Small intestine (tissue), 7 donors: ENCODE data around the gene CCDC34. TPM values are rescaled to one million over a fixed set of nuclear protein-coding genes. Genes with fewer than 3 reads are reported as not detected.

ENCODE experiments used
- DNase-seq, 2 donors: peaks; one replicate each; pipeline versions ENCODE4 v3.0.0 to v3.0.0-alpha.2; 2013
- FAIRE-seq: peaks from 2 replicates; lab custom pipeline; 2012; peaks lifted over from hg19 to GRCh38; lab: Jason Lieb, UNC
- H3K27ac ChIP-seq, 3 donors: one replicate each; pipeline ENCODE4 v1.5.1; 2013; ENCODE audit warnings: low read length in 2 of 3, mild to moderate bottlenecking in 2 of 3, control low read depth in 1 of 3, inconsistent platforms in 1 of 3, low read depth in 1 of 3, moderate library complexity in 1 of 3
- H3K27me3 ChIP-seq, 3 donors: one replicate each; pipeline ENCODE4 v1.6.1; 2013; ENCODE audit warnings: low read length in 3 of 3, inconsistent platforms in 1 of 3; ENCODE audit not compliant: control insufficient read depth in 3 of 3, insufficient read depth in 3 of 3
- H3K36me3 ChIP-seq, 3 donors: one replicate each; pipeline ENCODE4 v1.6.1; 2013; ENCODE audit warnings: low read length in 3 of 3, inconsistent platforms in 1 of 3, low read depth in 1 of 3, mild to moderate bottlenecking in 1 of 3, moderate library complexity in 1 of 3; ENCODE audit not compliant: control insufficient read depth in 3 of 3, insufficient read depth in 2 of 3
- H3K4me1 ChIP-seq, 3 donors: one replicate each; pipeline ENCODE4 v1.6.1; 2013; ENCODE audit warnings: low read length in 2 of 3, inconsistent platforms in 1 of 3, low read depth in 1 of 3, mild to moderate bottlenecking in 1 of 3, moderate library complexity in 1 of 3; ENCODE audit not compliant: control insufficient read depth in 3 of 3, insufficient read depth in 2 of 3
- H3K4me3 ChIP-seq, 3 donors: one replicate each; pipeline ENCODE4 v1.5.1; 2013; ENCODE audit warnings: low read length in 3 of 3, control low read depth in 1 of 3, inconsistent platforms in 1 of 3, low read depth in 1 of 3, mild to moderate bottlenecking in 1 of 3, moderate library complexity in 1 of 3
- H3K9me3 ChIP-seq, 2 donors: one replicate each; pipeline ENCODE4 v1.6.1; 2013; ENCODE audit warnings: low read depth in 1 of 2, low read length in 1 of 2; ENCODE audit not compliant: control insufficient read depth in 2 of 2, insufficient read depth in 1 of 2
- WGBS, 3 donors: extraction: QIAGEN DNeasy Blood & Tissue Kit; methylation state at CpG; one replicate each; pipeline ENCODE4 v1.1.7; 2013; 5-methylcytosine and 5-hydroxymethylcytosine counted together
- polyA plus RNA-seq, 4 donors: library from polyadenylated mRNA; stranded (reverse) in 3 of 4; unstranded in 1 of 4; fragments of 200-250 nt in 3 of 4; fragments of 120-200 nt in 1 of 4; gene quantifications; one replicate each; pipeline versions ENCODE4 v1.2.1 to v1.2.3, GENCODE V29; 2013
- donor health status: healthy with polysubstance abuse.
- donor health status: control.
- donor health status: control.
- donor health status: Bipolar disorder and iron deficiency.
- donor health status: healthy.

Gene CCDC34
- polyA plus RNA-seq, 4 donors = 6.2 to 32.6 (median 11.9) TPM

DNA sequence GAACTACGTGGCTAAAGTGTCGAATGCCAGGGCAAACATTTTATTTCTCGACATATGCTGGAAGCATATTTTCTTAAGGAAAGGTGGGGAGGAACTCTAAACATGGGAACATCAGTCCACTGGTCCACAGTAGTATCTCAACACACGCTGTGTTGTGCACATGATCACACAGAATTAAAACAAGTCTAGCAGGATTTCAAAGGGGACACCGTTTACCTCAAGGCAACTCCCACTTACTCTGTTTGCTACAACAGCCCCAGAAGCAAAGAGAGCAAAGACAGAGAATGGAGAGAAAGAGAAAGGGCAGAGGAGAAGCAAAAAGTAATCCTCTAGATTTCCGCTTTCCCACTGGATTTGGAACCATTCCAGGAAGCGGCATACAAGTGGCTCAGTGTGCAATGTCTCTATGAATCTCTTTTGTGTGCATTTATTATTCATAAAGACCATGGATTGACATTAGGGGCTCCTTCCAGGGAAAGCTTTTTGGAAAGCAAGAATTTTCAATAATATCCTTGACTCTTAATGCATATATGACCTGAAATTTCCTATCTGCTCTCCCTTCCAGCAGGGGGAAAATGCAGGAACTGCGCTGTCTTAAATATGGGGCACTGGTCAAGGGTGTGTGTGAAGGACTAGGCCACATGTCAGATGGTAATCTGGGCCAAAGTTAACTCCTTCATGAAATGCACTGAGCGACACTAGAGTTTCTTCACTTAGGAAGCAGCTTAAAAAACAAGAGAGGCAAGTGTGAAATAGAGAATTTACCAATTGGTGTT lies 34.8 kb upstream of the CCDC34 start:
- Histone ChIP-seq H3K4me1 (peaks cover 4 to 54% (median 13%) of the 10 kb centered on the region in 3 donors), H3K27me3 (no peaks in the 10 kb centered on the region), H3K36me3 (no peaks in the 10 kb centered on the region), H3K9me3 (no peaks in the 10 kb centered on the region), H3K27ac (peak overlapping the region in 1 of 3 donors; percentile 77), H3K4me3 (no peak overlapping the region)
- FAIRE-seq = no peak
- WGBS, 3 donors = 51 to 70% (median 64%) methylated on average over 9 of the region's 9 CpGs
- peak; percentile 30 to 45 for DNase-seq

DNA sequence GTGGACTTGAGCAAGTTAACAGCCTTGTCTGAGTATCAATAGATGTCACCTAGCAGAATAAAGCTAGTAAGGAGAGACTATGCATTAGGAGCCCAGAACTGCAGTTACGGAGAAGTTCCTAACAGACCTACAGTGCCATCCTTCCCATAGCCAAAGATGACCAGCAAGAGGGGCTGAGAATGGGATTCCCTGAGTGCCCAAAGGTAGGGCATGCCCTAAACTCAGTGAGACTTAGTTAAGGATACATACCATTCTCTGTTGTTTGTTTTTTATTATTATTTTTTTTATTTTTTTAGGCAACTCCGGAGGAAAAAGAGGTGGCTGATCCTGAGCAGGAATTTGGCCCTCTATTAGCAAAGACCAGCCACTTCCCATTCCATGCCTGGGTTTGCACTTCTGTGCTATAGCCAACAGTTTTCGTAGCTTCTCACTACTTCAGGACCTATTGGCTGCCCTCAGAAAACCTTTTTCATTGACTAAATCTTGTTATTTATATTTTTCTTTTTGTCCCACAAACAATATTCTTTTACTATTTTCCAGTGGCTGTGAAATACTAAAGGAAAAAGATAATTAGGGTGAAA lies 33.3 kb upstream of the CCDC34 start:
- H3K36me3 ChIP-seq = no peaks in the 10 kb centered on the region
- H3K9me3 ChIP-seq = no peaks in the 10 kb centered on the region
- H3K4me3 ChIP-seq = peak overlapping the region in 1 of 3 donors; percentile 1
- peaks cover 9 to 62% (median 11%) of the 10 kb centered on the region in 3 donors for H3K4me1 ChIP-seq
- no peaks in the 10 kb centered on the region for H3K27me3 ChIP-seq
- FAIRE-seq (no peak), DNase-seq (no peak)
- H3K27ac ChIP-seq = peak overlapping the region; percentile 37 to 77 (median 67)
- WGBS, 3 donors = 21 to 55% (median 28%) methylated on average over 3 of the region's 3 CpGs

DNA sequence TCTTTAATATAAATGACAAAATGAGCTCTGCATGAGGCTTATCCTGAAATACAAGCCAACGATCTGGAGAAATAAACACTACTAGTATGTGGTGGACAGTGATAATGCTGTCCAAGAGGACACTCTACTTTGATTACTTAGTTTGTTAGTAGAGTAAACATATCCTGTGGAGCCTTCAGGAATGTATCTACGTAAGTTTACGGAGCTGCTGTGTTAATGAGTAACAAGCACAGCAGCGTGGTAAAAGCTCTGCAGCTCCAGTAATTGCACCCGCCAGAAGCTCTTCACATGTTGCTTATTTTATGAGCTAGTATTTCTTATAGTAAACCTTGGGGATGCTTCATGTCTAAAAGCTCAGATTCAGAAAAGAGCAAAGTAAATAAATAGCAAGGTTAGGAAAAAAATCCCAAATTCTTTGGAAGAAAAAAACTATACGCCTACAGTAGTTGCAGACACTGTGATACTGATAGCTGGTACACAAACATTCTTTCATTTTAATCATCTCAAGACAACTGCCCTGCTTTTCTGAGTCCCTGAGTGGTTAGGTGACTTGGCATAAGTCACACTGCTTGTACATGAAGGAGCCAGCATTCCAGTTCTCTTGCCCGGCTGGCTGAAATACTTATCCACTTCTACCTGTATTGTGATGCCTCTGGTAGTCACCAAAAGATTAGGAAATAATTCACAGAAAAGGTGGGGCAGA lies 32.7 kb upstream of the CCDC34 start:
- peak; percentile 89 to 91 for DNase-seq
- FAIRE-seq = no peak
- peaks cover 9 to 65% (median 11%) of the 10 kb centered on the region in 3 donors for H3K4me1 ChIP-seq
- no peaks in the 10 kb centered on the region for H3K9me3 ChIP-seq
- WGBS, 3 donors = 12 to 41% (median 27%) methylated on average over 7 of the region's 7 CpGs
- peak overlapping the region; percentile 37 to 77 (median 67) for H3K27ac ChIP-seq
- no peaks in the 10 kb centered on the region for H3K27me3 ChIP-seq
- H3K36me3 ChIP-seq = no peaks in the 10 kb centered on the region
- peak overlapping the region in 2 of 3 donors; percentile 1 to 2 for H3K4me3 ChIP-seq

DNA sequence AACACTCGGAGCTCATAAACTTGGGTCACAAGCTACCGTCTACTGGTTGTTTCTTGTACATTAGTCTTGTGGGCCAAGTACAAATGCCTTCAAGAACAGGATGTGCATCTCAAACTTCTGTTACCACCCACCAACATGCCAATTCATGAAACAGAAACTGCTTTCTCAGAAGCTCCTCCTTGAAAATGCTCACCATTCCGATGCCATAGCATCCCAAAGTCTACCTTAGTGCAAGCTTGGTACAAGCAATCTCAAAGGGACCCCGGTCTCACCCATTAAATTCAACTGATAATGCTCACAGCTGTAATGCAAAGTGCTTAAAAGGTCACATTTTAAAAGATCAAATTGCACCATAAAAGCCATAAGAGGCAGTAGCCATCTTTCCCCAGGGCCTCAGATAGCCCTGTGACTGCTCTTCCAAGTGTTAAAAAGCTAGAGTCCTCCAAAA lies 31.8 kb upstream of the CCDC34 start:
- no peak for FAIRE-seq
- H3K27ac ChIP-seq = peak overlapping the region in 1 of 3 donors; percentile 77
- no peaks in the 10 kb centered on the region for H3K9me3 ChIP-seq
- H3K36me3 ChIP-seq = no peaks in the 10 kb centered on the region
- DNase-seq = peak in 1 of 2 donors; percentile 73
- H3K4me1 ChIP-seq = peaks cover 9 to 69% (median 11%) of the 10 kb centered on the region in 3 donors
- H3K4me3 ChIP-seq = no peak overlapping the region
- no peaks in the 10 kb centered on the region for H3K27me3 ChIP-seq
- 63 to 65% (median 63%) methylated on average over 4 of the region's 4 CpGs for WGBS, 3 donors

DNA sequence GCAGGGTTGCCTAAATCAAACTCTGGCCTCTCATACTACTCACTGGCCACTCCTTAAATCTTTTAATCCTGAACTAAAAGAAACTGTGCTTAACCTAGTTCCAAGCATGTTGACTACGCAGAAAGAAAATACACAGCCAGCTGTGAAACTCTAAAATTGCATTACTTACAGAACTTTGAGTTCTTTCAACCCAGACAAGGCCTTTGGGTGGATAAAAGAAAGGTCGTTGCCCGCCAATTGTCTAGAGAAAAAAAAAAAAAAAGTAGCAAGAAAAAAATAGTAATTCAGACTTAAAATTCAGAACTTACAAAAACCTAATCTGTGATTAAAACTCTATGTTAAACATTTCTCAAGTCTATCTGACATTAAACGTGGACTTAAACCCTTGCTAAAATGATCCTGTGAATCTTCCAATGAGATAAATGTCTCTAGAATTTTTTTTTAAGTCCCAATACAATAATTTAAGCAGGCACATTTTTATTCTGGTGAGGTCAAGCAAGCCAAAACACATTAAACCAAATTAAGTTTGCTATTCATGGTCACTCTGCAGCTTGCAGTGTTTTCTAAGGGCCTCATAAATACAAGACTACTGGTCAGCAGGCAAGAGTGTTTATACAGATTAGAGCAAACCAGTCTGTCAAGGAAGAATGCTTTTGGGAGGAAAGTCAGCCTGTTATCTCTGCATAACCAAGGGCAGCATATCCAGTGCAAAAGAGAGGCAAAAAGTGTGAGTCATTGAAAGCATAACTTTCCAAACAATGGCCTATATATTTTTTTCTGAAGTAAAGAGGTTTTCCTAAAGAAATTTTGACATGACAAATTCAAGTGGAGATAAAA lies 29.5 kb upstream of the CCDC34 start:
- FAIRE-seq = no peak
- H3K36me3 ChIP-seq = no peaks in the 10 kb centered on the region
- H3K27me3 ChIP-seq = no peaks in the 10 kb centered on the region
- WGBS, 3 donors = 48 to 65% (median 56%) methylated on average over 4 of the region's 4 CpGs
- H3K27ac ChIP-seq = peak overlapping the region in 2 of 3 donors; percentile 11 to 68
- peaks cover 8 to 62% (median 11%) of the 10 kb centered on the region in 3 donors for H3K4me1 ChIP-seq
- DNase-seq = peak; percentile 46 to 56
- no peaks in the 10 kb centered on the region for H3K9me3 ChIP-seq
- no peak overlapping the region for H3K4me3 ChIP-seq

DNA sequence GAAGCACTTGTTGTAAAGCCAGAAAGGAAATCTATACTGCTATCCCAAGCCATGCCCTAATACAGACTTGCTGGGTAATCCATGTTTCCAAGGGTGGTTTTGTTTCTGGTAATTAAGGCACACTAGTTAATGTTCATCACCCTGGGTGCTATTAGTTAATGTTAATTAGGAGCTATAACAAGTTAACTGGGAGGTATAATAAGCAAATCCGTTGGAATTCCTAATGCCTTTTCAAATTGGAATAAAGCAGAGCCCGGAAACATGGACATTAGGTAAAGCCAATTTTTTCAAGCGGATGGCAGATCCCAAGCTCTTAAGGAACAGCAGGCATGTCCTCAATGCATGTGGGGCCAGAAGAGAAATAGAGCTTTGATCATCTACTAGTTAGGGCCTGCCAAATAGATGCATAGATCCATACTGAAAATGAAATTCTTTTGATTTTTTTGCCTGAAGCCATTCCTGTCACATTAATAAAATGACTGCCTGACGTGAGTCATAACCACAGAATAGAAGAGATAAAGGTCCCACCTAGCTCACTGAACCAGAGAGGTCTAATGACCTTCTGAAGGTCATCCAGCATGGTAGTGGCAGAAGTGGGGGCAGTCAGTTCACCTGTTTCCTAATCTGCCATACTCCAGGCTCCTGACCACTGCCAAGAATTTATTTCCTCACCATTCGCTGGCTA lies 28.5 kb upstream of the CCDC34 start:
- Histone ChIP-seq H3K27me3 (no peaks in the 10 kb centered on the region), H3K27ac (peak overlapping the region in 2 of 3 donors; percentile 41 to 68), H3K9me3 (no peaks in the 10 kb centered on the region), H3K36me3 (no peaks in the 10 kb centered on the region), H3K4me1 (peaks cover 5 to 62% (median 11%) of the 10 kb centered on the region in 3 donors), H3K4me3 (no peak overlapping the region)
- no peak for FAIRE-seq
- 52 to 74% (median 59%) methylated on average over 5 of the region's 5 CpGs for WGBS, 3 donors
- DNase-seq = peak in 1 of 2 donors; percentile 41

DNA sequence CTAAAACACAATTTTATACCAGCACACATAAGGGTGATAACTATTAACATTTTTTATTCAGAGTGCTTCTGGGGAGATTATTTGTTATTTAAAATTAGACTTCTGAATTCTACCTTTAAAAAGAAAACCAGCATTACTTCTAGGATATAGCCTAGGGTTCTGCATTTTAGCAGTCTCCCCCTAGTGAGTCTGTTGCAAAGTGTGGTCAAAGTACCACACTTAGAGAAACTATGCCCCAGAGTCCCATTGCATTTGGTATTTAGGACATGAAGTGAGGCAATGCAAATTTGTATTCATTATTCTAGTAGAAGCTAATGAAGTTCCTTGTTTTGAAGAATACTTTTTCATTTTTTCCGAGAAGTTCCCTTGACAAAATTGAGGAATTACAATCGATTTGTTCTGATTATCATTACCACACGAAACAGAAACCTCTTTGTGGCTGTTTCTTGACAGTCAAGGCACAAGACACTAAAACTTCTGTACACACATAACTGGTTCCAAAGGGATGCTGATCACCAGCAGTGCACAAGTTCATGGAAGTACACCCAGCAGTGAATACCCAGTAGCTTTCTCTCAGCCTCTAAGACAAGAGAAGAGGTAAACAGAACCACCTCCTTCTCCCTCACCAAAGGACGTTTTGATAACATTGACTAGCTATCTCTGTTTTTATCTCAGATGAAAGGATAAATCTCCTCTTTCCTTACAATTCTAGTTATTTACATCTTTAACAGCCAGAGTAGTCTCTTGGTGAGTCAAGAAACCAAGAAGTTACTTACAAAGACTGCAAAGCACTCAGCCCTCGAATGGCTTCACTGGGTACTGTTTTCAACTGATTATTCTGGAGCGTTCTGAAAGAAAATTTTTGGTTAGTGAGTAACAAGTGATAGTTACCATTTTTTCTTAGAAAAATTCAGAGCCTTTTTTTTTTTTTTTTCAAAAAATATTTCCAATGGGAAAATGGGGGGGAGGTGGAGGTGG lies 27.6 kb upstream of the CCDC34 start:
- DNase-seq (no peak), FAIRE-seq (no peak)
- H3K4me3 ChIP-seq = no peak overlapping the region
- 38 to 68% (median 60%) methylated on average over 6 of the region's 6 CpGs for WGBS, 3 donors
- peaks cover 5 to 57% (median 11%) of the 10 kb centered on the region in 3 donors for H3K4me1 ChIP-seq
- no peaks in the 10 kb centered on the region for H3K9me3 ChIP-seq
- peak overlapping the region in 2 of 3 donors; percentile 58 to 68 for H3K27ac ChIP-seq
- H3K27me3 ChIP-seq = no peaks in the 10 kb centered on the region
- H3K36me3 ChIP-seq = no peaks in the 10 kb centered on the region
